Activated T-helper 9 cell treated with anti-CD3 and anti-CD28 coated beads, Interleukin-2, amount 50 U/mL, for 16 hours (primary cell): ENCODE results near the gene NFATC1.

ENCODE experiments used
- DNase-seq: peaks from one replicate; pipeline ENCODE4 v3.0.0-alpha.2; 2020; ENCODE audit warnings: low read depth

Gene NFATC1

GRCh38 chr18:79574938-79575525, 179.3 kb downstream of the NFATC1 start:
- no peak for DNase-seq

GRCh38 chr18:79575891-79576685, 180.4 kb downstream of the NFATC1 start:
- DNase-seq, result no peak

GRCh38 chr18:79576686-79577351, 181.1 kb downstream of the NFATC1 start:
- no peak for DNase-seq

GRCh38 chr18:79577451-79578395, 182.0 kb downstream of the NFATC1 start:
- no peak for DNase-seq

GRCh38 chr18:79578396-79579260, 182.9 kb downstream of the NFATC1 start:
- DNase-seq, result no peak
